Measurements from ENCODE around the gene NME7. TPM values are rescaled to one million over a fixed set of nuclear protein-coding genes. Genes with fewer than 3 reads are reported as not detected.

Gene NME7
- total RNA-seq, 1 experiment from 2014 or later, result 13.2 TPM

GRCh38 chr1:169186106-169186505 is 181.5 kb downstream of the NME7 start:
- H2AFZ ChIP-seq (ENCODE audit: low read length), result no peak overlapping the region
- no peak overlapping the region for H3K27ac Mint-ChIP-seq
- no peak overlapping the region for H4K91ac ChIP-seq (ENCODE audit: insufficient read length, low read depth, low read length)
- H3K56ac ChIP-seq (ENCODE audit: insufficient read length, low read depth, low read length), result no peak overlapping the region
- no peak overlapping the region for H3K9ac ChIP-seq (ENCODE audit: extremely low read depth, insufficient read length, low read length)
- H3K36me3 Mint-ChIP-seq (ENCODE audit: insufficient read depth in 1 of 3, low read depth in 3 of 3), result no peaks in the 10 kb centered on the region
- H3K4me1 Mint-ChIP-seq, result peaks cover 11 to 13% of the 10 kb centered on the region in 2 experiments
- H3K27me3 Mint-ChIP-seq (ENCODE audit: low read depth), result no peaks in the 10 kb centered on the region
- H3K4me1 ChIP-seq (ENCODE audit: insufficient read depth, low read length), result peaks cover 2% of the 10 kb centered on the region; the same call in 1 of the 2 replicates
- H3K4me3 Mint-ChIP-seq, result no peak overlapping the region
- TF ChIP-seq CTCF (conservative IDR thresholded peaks at IDR 0.05), result no peak
- WGBS (ENCODE audit: extremely low coverage, insufficient read length, low lambda C conversion rate), result no CpG with 5 or more reads among the region's 1 CpG
- H3K23ac ChIP-seq (ENCODE audit: insufficient read length, low read depth, low read length), result no peak overlapping the region
- no peaks in the 10 kb centered on the region for H3K79me1 ChIP-seq (ENCODE audit: insufficient read depth, low read depth, low read length, poor library complexity, severe bottlenecking)
- H3K23me2 ChIP-seq (ENCODE audit: insufficient read length, low read depth, low read length, poor library complexity, severe bottlenecking), result no peaks in the 10 kb centered on the region
- H3K4ac ChIP-seq (ENCODE audit: low read depth, low read length), result no peak overlapping the region
- no peaks in the 10 kb centered on the region for H4K20me1 ChIP-seq (ENCODE audit: control insufficient read depth, insufficient read depth, insufficient read length)
- H4K8ac ChIP-seq (replicated peaks; ENCODE audit: insufficient read length, low read depth, low read length), result no peak overlapping the region
- no peak overlapping the region for H2BK5ac ChIP-seq (ENCODE audit: insufficient read length, low read length)
- no peak overlapping the region for H2BK120ac ChIP-seq (ENCODE audit: low read depth, low read length, poor library complexity, severe bottlenecking)
- no peak overlapping the region for H2BK15ac ChIP-seq (ENCODE audit: low read depth, low read length)
- H2BK20ac ChIP-seq (ENCODE audit: low read depth, low read length, poor library complexity, severe bottlenecking), result no peak overlapping the region
- no peaks in the 10 kb centered on the region for H3K79me2 ChIP-seq (ENCODE audit: insufficient read depth, low read length)
- no peaks in the 10 kb centered on the region for H3K9me3 ChIP-seq (ENCODE audit: control insufficient read depth, low read depth, low read length)
- H2AK5ac ChIP-seq (ENCODE audit: insufficient read length, low read length), result no peak overlapping the region
- no peak overlapping the region for H3K18ac ChIP-seq (ENCODE audit: insufficient read length, low read depth, low read length)
- no peaks in the 10 kb centered on the region for H3K9me3 Mint-ChIP-seq
- no peak overlapping the region for H3K4me2 ChIP-seq (ENCODE audit: insufficient read depth, insufficient read length, low read length)
- H3K27me3 ChIP-seq (ENCODE audit: insufficient read depth, low read length), result no peaks in the 10 kb centered on the region
- no peak for DNase-seq
- no peak overlapping the region for H3K14ac ChIP-seq (ENCODE audit: insufficient read depth, low read length)
- no peak overlapping the region for H3T11ph ChIP-seq (ENCODE audit: low read length)
- no peak overlapping the region for H4K5ac ChIP-seq (ENCODE audit: insufficient read length, low read depth, low read length)
- H3K27ac ChIP-seq (ENCODE audit: insufficient read length, low read depth, low read length), result no peak overlapping the region
- H2BK12ac ChIP-seq (ENCODE audit: insufficient read length, low read depth, low read length), result no peak overlapping the region

All from H9 (cell line).